Gastroesophageal sphincter (tissue), 3 donors: ENCODE results near the gene MN1.

Experiments
- EP300 ChIP-seq: sonication (generic); formaldehyde crosslinking; IDR thresholded peaks from one replicate; pipeline ENCODE4 v1.6.1; 2017; ENCODE audit warnings: antibody characterized with exemption, mild to moderate bottlenecking
- POLR2A ChIP-seq, 2 donors: fragments of 450-650 bp; IDR thresholded peaks; one replicate each; pipeline ENCODE4 v1.6.1; 2017; ENCODE audit warnings: antibody characterized with exemption in 2 of 2, mild to moderate bottlenecking in 2 of 2, moderate library complexity in 1 of 2
- POLR2AphosphoS5 ChIP-seq: sonication (generic); formaldehyde crosslinking; IDR thresholded peaks from one replicate; pipeline ENCODE4 v1.6.1; 2017; ENCODE audit warnings: antibody characterized with exemption
- TF ChIP-seq, protein P1 (sequence below), 4 experiments: fragments of 200-600 bp in 2 of 4; fragments of 450-650 bp in 2 of 4; sonication (generic) in 1 of 4; IDR thresholded peaks; one replicate each; pipeline ENCODE4 v1.5.1; 2017 to 2019; ENCODE audit warnings: antibody characterized with exemption in 4 of 4, mild to moderate bottlenecking in 2 of 4, moderate library complexity in 2 of 4

DNA sequence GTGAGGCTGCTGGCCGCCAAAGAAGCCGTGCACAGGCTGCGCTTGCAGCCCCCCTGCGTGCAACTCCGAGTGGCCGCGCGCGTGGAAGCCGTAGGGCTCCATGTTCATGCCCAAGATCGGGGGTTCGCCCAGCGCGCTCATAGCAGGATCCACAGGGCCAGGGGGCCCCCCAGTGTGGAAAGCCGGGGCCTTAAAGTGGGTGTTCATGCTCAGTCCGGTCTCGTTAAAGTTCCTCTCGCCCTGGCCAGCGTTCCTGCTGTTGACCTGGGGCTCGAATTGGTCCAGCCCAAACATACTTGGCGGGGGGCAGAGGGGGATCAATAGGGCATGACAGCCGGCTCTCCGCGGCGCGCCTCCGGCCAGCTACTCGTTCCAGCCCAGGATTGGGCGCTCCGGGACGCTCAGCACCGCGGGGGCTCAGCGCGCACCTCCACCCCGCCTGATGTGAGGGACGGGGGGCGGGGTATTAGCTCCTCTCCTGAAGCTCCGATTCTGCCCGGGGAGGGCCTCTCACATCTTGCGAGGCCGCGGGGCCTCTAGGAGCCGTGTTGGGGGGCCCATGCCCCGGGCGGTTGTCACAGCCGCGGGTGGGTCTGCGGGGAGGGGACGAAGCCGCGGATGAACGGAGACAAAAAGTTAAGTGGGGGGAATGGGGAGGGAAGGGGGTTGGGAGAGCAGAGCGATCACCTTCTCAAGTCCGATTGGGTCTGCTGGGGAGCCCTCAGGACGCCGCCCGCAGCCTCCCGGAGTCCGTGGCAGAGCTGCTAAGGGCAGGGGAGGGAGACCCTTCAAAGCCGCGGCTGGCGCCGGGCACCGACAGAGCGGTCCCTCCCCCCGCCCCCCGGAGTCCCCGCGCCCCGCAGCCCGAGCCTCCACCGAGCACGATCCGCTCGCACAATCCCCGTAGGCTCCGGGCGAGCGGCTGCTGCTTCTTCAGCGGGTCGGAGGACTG is 1.0 kb downstream of the MN1 start:
- TF ChIP-seq POLR2AphosphoS5, result no peak
- TF ChIP-seq, protein P1, sequence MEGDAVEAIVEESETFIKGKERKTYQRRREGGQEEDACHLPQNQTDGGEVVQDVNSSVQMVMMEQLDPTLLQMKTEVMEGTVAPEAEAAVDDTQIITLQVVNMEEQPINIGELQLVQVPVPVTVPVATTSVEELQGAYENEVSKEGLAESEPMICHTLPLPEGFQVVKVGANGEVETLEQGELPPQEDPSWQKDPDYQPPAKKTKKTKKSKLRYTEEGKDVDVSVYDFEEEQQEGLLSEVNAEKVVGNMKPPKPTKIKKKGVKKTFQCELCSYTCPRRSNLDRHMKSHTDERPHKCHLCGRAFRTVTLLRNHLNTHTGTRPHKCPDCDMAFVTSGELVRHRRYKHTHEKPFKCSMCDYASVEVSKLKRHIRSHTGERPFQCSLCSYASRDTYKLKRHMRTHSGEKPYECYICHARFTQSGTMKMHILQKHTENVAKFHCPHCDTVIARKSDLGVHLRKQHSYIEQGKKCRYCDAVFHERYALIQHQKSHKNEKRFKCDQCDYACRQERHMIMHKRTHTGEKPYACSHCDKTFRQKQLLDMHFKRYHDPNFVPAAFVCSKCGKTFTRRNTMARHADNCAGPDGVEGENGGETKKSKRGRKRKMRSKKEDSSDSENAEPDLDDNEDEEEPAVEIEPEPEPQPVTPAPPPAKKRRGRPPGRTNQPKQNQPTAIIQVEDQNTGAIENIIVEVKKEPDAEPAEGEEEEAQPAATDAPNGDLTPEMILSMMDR (IDR thresholded peaks at IDR 0.05), result no peak
- no peak for TF ChIP-seq POLR2A (IDR thresholded peaks at IDR 0.05)
- TF ChIP-seq EP300, result no peak
